GM23338 (cell line): ENCODE results near the gene FAM174A. TPM values are rescaled to one million over a fixed set of nuclear protein-coding genes. Genes with fewer than 3 reads are reported as not detected.

Experiments
- ATAC-seq: fragments of 200-7000 bp; cut with Tn5 transposase; 3 replicates; pipeline ENCODE4 v1.9.1; 2020
- DNase-seq: peaks from one replicate; pipeline ENCODE4 v3.0.0-alpha.2; 2015; ENCODE audit warnings: low spot score
- H2AFZ ChIP-seq: fragments of 200-600 bp; sonication (generic); 2 replicates; pipeline ENCODE4 v1.8.0; 2016; ENCODE audit warnings: antibody characterized with exemption, mild to moderate bottlenecking, moderate library complexity
- H3F3A ChIP-seq: fragments of 200-600 bp; sonication (generic); replicated peaks from 2 replicates; pipeline ENCODE4 v1.8.0; 2017; ENCODE audit warnings: antibody characterized with exemption, mixed run types, low read depth
- H3K27ac ChIP-seq: fragments of 200-600 bp; sonication (generic); 2 replicates; pipeline ENCODE4 v1.6.1; 2016; ENCODE audit warnings: low read depth
- H3K27me3 ChIP-seq: fragments of 200-600 bp; sonication (generic); 2 replicates; pipeline ENCODE4 v1.8.0; 2016; ENCODE audit warnings: mild to moderate bottlenecking, mixed run types, moderate library complexity; ENCODE audit not compliant: insufficient read depth
- H3K36me3 ChIP-seq: fragments of 200-600 bp; sonication (generic); 2 replicates; pipeline ENCODE4 v1.8.0; 2016; ENCODE audit warnings: mild to moderate bottlenecking; ENCODE audit not compliant: insufficient read depth
- H3K4me1 ChIP-seq: fragments of 200-600 bp; sonication (generic); 2 replicates; pipeline ENCODE4 v1.8.0; 2016; ENCODE audit warnings: mild to moderate bottlenecking, moderate library complexity; ENCODE audit not compliant: insufficient read depth
- H3K4me2 ChIP-seq: fragments of 200-600 bp; sonication (generic); 2 replicates; pipeline ENCODE4 v1.7.1; 2017; ENCODE audit warnings: mixed run types
- H3K4me3 ChIP-seq: fragments of 200-600 bp; sonication (generic); 2 replicates; pipeline ENCODE4 v1.6.1; 2016; ENCODE audit warnings: mixed run types
- H3K79me2 ChIP-seq: fragments of 200-600 bp; sonication (generic); replicated peaks from 2 replicates; pipeline ENCODE4 v1.8.0; 2017; ENCODE audit warnings: mild to moderate bottlenecking; ENCODE audit not compliant: insufficient read depth
- H3K9me2 ChIP-seq: fragments of 200-600 bp; sonication (generic); 2 replicates; pipeline ENCODE4 v1.8.0; 2017; ENCODE audit not compliant: insufficient read depth
- H4K20me1 ChIP-seq: fragments of 200-600 bp; sonication (generic); replicated peaks from 2 replicates; pipeline ENCODE4 v1.8.0; 2017; ENCODE audit warnings: mild to moderate bottlenecking; ENCODE audit not compliant: insufficient read depth
- H3K27ac Mint-ChIP-seq: 2 replicates; pipeline ENCODE4 v1.8.0; 2020; ENCODE audit warnings: inconsistent platforms, mild to moderate bottlenecking, moderate library complexity, mixed read lengths
- H3K27me3 Mint-ChIP-seq: 3 replicates; pipeline ENCODE4 v1.8.0; 2022; ENCODE audit warnings: low read depth, mild to moderate bottlenecking, moderate library complexity, mixed read lengths, inconsistent platforms; ENCODE audit not compliant: insufficient read depth, poor library complexity
- H3K36me3 Mint-ChIP-seq: 3 replicates; pipeline ENCODE4 v1.8.0; 2021; ENCODE audit warnings: low read depth, mild to moderate bottlenecking, inconsistent platforms, moderate library complexity, mixed read lengths
- H3K4me1 Mint-ChIP-seq: 3 replicates; pipeline ENCODE4 v1.8.0; 2020; ENCODE audit warnings: mild to moderate bottlenecking, inconsistent platforms, mixed read lengths
- H3K4me3 Mint-ChIP-seq: 3 replicates; pipeline ENCODE4 v1.8.0; 2021; ENCODE audit warnings: moderate library complexity, mild to moderate bottlenecking, inconsistent platforms, mixed read lengths
- H3K9me3 Mint-ChIP-seq: 3 replicates; pipeline ENCODE4 v1.8.0; 2020; ENCODE audit warnings: moderate library complexity, mild to moderate bottlenecking, inconsistent platforms, mixed read lengths
- EZH2 ChIP-seq: fragments of 200-600 bp; sonication (generic); IDR thresholded peaks from one replicate; pipeline ENCODE4 v1.8.0; 2017; ENCODE audit warnings: antibody characterized with exemption, mild to moderate bottlenecking, low read depth; ENCODE audit not compliant: unreplicated experiment
- EZH2phosphoT487 ChIP-seq: fragments of 200-600 bp; sonication (generic); IDR thresholded peaks from one replicate; pipeline ENCODE4 v1.8.1; 2018; ENCODE audit warnings: antibody characterized with exemption; ENCODE audit not compliant: unreplicated experiment
- NANOG ChIP-seq: IDR thresholded peaks from 2 replicates; pipeline ENCODE4 v1.6.1; 2016; ENCODE audit warnings: antibody characterized with exemption, borderline replicate concordance
- POLR2AphosphoS5 ChIP-seq: IDR thresholded peaks from 2 replicates; pipeline ENCODE4 v1.6.1; 2016; ENCODE audit warnings: antibody characterized with exemption, low read depth
- STAT1 ChIP-seq: IDR thresholded peaks from one replicate; pipeline ENCODE4 v1.6.1; 2016; ENCODE audit warnings: antibody characterized with exemption; ENCODE audit not compliant: unreplicated experiment
- ZNF114 ChIP-seq: fragments of 250-450 bp; sonication (Bioruptor Pico); IDR thresholded peaks from 2 replicates; pipeline ENCODE4 v1.5.0; 2020; ENCODE audit warnings: mild to moderate bottlenecking, moderate library complexity
- ZNF331 ChIP-seq: fragments of 250-450 bp; sonication (Bioruptor Pico); IDR thresholded peaks from 2 replicates; pipeline ENCODE4 v1.5.0; 2020; ENCODE audit warnings: low read depth, mild to moderate bottlenecking, moderate library complexity
- polyA plus RNA-seq: library from polyadenylated mRNA; unstranded; fragments of >200 nt; fragmentation: Nextera tagmentation; extraction: Ambion mirVana; gene quantifications from 2 replicates; pipeline ENCODE4 v1.2.1, GENCODE V29; 2016
- total RNA-seq: library from RNA; depleted of rRNA; stranded (reverse); fragments of >200 nt; shearing (Covaris generic); gene quantifications from 2 replicates; pipeline ENCODE4 v1.2.3, GENCODE V29; 2014
- TF ChIP-seq, protein P1 (sequence below), 2 experiments: fragments of 200-600 bp in 1 of 2; sonication (generic) in 1 of 2; conservative IDR thresholded peaks; 2 replicates each; pipeline versions ENCODE4 v1.5.1 to v1.6.1; 2016 to 2017; ENCODE audit warnings: antibody characterized with exemption in 2 of 2, low read depth in 2 of 2, mild to moderate bottlenecking in 2 of 2, moderate library complexity in 1 of 2
- TF ChIP-seq, protein P2 (sequence below): IDR thresholded peaks from one replicate; pipeline ENCODE4 v1.6.1; 2018; ENCODE audit warnings: antibody characterized with exemption; ENCODE audit not compliant: unreplicated experiment
- TF ChIP-seq, protein P3 (sequence below): IDR thresholded peaks from 2 replicates; pipeline ENCODE4 v1.6.1; 2016; ENCODE audit warnings: antibody characterized with exemption

The FAM174A gene
- total and polyA plus RNA-seq, 2 experiments from 2014 or later, result 5.6 to 9.5 TPM

DNA sequence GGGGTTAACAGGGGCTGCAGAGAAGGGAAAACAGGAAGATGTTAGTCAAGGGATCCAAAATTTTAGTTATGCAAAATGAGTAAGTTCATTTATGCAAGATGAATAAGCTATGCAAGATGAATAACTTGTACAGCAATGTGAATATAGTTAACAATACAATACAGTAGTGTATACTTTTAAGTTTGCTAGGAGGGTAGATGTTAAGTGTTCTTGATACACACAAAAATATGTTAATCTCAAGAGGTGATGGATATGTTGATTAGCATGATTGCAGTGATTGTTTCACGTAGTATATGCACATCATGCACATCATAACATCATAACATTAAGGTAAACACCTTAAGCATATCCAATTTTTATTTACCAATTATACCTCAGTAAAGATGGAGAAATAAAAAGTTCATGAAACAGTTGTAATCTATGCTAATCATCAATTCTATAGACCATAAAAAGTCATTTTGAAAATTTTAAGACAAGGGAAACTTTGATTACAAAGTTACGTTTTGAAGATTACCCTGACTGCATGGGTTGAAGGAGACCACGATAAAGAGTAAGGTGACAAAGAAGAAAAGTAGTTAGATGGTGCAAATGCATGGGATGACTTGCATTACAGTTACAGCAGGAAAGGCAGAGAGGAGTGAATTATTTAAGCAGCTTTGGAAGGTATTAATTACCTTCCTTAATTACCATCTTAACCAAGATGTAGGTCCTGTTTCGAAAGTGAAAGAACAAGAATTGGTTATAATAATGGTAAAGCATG is 31.4 kb downstream of the FAM174A start:
- H3K4me3 ChIP-seq, result no peak overlapping the region
- Mint-ChIP-seq H3K9me3 (no peaks in the 10 kb centered on the region), H3K4me3 (no peak overlapping the region), H3K36me3 (no peaks in the 10 kb centered on the region), H3K27ac (no peak overlapping the region), H3K27me3 (no peaks in the 10 kb centered on the region), H3K4me1 (no peaks in the 10 kb centered on the region; the same call in 2 of the 3 replicates)
- no peaks in the 10 kb centered on the region for H3K79me2 ChIP-seq
- no peak for ATAC-seq
- no peaks in the 10 kb centered on the region for H4K20me1 ChIP-seq
- H3K9me2 ChIP-seq, result no peaks in the 10 kb centered on the region
- no peak overlapping the region for H3K27ac ChIP-seq
- no peak for DNase-seq
- no peak overlapping the region for H2AFZ ChIP-seq
- peaks cover under 1% of the 10 kb centered on the region; the same call in 1 of the 2 replicates for H3K4me1 ChIP-seq
- TF ChIP-seq, protein P1, sequence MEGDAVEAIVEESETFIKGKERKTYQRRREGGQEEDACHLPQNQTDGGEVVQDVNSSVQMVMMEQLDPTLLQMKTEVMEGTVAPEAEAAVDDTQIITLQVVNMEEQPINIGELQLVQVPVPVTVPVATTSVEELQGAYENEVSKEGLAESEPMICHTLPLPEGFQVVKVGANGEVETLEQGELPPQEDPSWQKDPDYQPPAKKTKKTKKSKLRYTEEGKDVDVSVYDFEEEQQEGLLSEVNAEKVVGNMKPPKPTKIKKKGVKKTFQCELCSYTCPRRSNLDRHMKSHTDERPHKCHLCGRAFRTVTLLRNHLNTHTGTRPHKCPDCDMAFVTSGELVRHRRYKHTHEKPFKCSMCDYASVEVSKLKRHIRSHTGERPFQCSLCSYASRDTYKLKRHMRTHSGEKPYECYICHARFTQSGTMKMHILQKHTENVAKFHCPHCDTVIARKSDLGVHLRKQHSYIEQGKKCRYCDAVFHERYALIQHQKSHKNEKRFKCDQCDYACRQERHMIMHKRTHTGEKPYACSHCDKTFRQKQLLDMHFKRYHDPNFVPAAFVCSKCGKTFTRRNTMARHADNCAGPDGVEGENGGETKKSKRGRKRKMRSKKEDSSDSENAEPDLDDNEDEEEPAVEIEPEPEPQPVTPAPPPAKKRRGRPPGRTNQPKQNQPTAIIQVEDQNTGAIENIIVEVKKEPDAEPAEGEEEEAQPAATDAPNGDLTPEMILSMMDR (conservative IDR thresholded peaks at IDR 0.05; ENCODE audit: low read depth in 2 of 2), result no peak
- no peak for TF ChIP-seq ZNF331 (CRISPR knock-in tag)
- no peak overlapping the region for H3K4me2 ChIP-seq
- no peaks in the 10 kb centered on the region for H3K27me3 ChIP-seq
- no peaks in the 10 kb centered on the region for H3K36me3 ChIP-seq
- no peaks in the 10 kb centered on the region for H3F3A ChIP-seq

DNA sequence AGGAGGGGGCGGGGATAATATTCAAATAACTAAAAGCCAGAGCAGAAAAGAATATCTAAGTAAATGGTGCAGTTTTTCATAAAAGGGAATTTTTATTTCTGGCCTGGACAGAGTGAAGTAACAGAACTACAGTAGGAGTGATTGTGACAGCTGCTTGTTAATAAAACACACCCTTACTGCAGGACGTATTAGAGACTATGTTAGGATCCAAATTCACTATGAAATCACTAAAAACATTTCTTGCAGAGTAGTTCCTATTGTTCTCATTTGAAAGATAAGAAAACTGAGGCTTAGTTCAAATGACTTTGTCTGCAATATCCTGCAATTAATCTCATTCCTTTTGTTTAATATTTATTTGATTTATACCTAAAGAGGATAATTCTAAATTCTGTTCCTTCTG is 39.5 kb downstream of the FAM174A start:
- Mint-ChIP-seq H3K27me3 (no peaks in the 10 kb centered on the region), H3K27ac (no peak overlapping the region), H3K4me3 (no peak overlapping the region), H3K4me1 (no peaks in the 10 kb centered on the region), H3K9me3 (no peaks in the 10 kb centered on the region), H3K36me3 (no peaks in the 10 kb centered on the region)
- TF ChIP-seq ZNF114 (CRISPR knock-in tag) (no peak), NANOG (no peak)
- no peaks in the 10 kb centered on the region for H3K4me1 ChIP-seq
- no peaks in the 10 kb centered on the region for H3K36me3 ChIP-seq
- ATAC-seq (no peak), DNase-seq (no peak)
- no peak overlapping the region for H3K4me2 ChIP-seq
- H2AFZ ChIP-seq, result no peak overlapping the region
- no peaks in the 10 kb centered on the region for H3K79me2 ChIP-seq
- no peaks in the 10 kb centered on the region for H3F3A ChIP-seq
- no peaks in the 10 kb centered on the region for H4K20me1 ChIP-seq
- no peaks in the 10 kb centered on the region for H3K9me2 ChIP-seq
- H3K27me3 ChIP-seq, result no peaks in the 10 kb centered on the region
- H3K4me3 ChIP-seq, result no peak overlapping the region
- no peak overlapping the region for H3K27ac ChIP-seq

DNA sequence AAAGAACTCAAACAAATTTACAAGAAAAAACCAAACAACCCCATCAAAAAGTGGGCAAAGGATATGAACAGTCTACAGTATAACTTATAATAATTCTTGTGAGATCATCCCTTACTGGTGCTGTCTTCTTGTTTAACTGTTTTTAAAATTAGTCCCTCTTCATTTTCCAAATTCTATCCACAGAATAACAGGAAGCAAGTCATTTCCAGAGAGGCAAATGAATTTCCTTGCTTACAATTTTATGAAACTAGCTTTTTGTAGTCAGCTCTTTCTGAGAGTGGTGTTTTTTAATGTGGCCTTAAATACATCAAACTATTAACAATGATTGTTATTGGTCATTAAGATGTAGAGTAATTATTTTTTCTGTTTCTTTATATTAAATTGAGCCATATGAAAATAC is 40.6 kb downstream of the FAM174A start:
- no peaks in the 10 kb centered on the region for H3K9me3 Mint-ChIP-seq
- Histone ChIP-seq H4K20me1 (no peaks in the 10 kb centered on the region), H3K4me2 (no peak overlapping the region), H3K4me1 (no peaks in the 10 kb centered on the region), H3K9me2 (no peaks in the 10 kb centered on the region), H3K36me3 (no peaks in the 10 kb centered on the region), H3K27me3 (no peaks in the 10 kb centered on the region), H2AFZ (no peak overlapping the region), H3K27ac (no peak overlapping the region), H3K4me3 (no peak overlapping the region), H3F3A (no peaks in the 10 kb centered on the region), H3K79me2 (no peaks in the 10 kb centered on the region)
- H3K4me3 Mint-ChIP-seq, result no peak overlapping the region
- no peak for ATAC-seq
- H3K27ac Mint-ChIP-seq, result no peak overlapping the region; the same call in 1 of the 2 replicates
- no peaks in the 10 kb centered on the region for H3K36me3 Mint-ChIP-seq
- DNase-seq, result no peak
- H3K27me3 Mint-ChIP-seq, result no peaks in the 10 kb centered on the region
- H3K4me1 Mint-ChIP-seq, result no peaks in the 10 kb centered on the region
- TF ChIP-seq POLR2AphosphoS5 (no peak), STAT1 (no peak), ZNF331 (CRISPR knock-in tag) (no peak), NANOG (no peak), EZH2phosphoT487 (no peak), EZH2 (no peak)
- TF ChIP-seq, protein P2, sequence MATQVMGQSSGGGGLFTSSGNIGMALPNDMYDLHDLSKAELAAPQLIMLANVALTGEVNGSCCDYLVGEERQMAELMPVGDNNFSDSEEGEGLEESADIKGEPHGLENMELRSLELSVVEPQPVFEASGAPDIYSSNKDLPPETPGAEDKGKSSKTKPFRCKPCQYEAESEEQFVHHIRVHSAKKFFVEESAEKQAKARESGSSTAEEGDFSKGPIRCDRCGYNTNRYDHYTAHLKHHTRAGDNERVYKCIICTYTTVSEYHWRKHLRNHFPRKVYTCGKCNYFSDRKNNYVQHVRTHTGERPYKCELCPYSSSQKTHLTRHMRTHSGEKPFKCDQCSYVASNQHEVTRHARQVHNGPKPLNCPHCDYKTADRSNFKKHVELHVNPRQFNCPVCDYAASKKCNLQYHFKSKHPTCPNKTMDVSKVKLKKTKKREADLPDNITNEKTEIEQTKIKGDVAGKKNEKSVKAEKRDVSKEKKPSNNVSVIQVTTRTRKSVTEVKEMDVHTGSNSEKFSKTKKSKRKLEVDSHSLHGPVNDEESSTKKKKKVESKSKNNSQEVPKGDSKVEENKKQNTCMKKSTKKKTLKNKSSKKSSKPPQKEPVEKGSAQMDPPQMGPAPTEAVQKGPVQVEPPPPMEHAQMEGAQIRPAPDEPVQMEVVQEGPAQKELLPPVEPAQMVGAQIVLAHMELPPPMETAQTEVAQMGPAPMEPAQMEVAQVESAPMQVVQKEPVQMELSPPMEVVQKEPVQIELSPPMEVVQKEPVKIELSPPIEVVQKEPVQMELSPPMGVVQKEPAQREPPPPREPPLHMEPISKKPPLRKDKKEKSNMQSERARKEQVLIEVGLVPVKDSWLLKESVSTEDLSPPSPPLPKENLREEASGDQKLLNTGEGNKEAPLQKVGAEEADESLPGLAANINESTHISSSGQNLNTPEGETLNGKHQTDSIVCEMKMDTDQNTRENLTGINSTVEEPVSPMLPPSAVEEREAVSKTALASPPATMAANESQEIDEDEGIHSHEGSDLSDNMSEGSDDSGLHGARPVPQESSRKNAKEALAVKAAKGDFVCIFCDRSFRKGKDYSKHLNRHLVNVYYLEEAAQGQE, result no peak
- TF ChIP-seq, protein P3, sequence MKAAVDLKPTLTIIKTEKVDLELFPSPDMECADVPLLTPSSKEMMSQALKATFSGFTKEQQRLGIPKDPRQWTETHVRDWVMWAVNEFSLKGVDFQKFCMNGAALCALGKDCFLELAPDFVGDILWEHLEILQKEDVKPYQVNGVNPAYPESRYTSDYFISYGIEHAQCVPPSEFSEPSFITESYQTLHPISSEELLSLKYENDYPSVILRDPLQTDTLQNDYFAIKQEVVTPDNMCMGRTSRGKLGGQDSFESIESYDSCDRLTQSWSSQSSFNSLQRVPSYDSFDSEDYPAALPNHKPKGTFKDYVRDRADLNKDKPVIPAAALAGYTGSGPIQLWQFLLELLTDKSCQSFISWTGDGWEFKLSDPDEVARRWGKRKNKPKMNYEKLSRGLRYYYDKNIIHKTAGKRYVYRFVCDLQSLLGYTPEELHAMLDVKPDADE, result no peak
- TF ChIP-seq, protein P1 (conservative IDR thresholded peaks at IDR 0.05; ENCODE audit: low read depth in 2 of 2), result no peak
